H9 (cell line): ENCODE data around the gene GLB1L. TPM values are rescaled to one million over a fixed set of nuclear protein-coding genes. Genes with fewer than 3 reads are reported as not detected.
A peak's percentile ranks its signal among the peaks of the same experiment; 100 is the strongest.

Experiments
- DNase-seq: peaks from one replicate; pipeline ENCODE4 v3.0.0-alpha.2; 2017
- H2AFZ ChIP-seq: one replicate; pipeline ENCODE4 v1.6.1; 2013; ENCODE audit warnings: mild to moderate bottlenecking, low read length, control low read depth, moderate library complexity
- H2AK5ac ChIP-seq: 2 replicates; pipeline ENCODE4 v1.6.1; 2013; ENCODE audit warnings: low read length, control low read depth, mixed read lengths; ENCODE audit not compliant: insufficient read length
- H2BK120ac ChIP-seq: one replicate; pipeline ENCODE4 v1.6.1; 2013; ENCODE audit warnings: low read depth, mild to moderate bottlenecking, low read length, control low read depth, inconsistent platforms; ENCODE audit not compliant: poor library complexity, severe bottlenecking
- H2BK12ac ChIP-seq: 2 replicates; pipeline ENCODE4 v1.6.1; 2013; ENCODE audit warnings: low read length, control low read depth, mixed read lengths, low read depth; ENCODE audit not compliant: insufficient read length
- H2BK15ac ChIP-seq: 2 replicates; pipeline ENCODE4 v1.6.1; 2013; ENCODE audit warnings: low read depth, low read length, control low read depth
- H2BK20ac ChIP-seq: one replicate; pipeline ENCODE4 v1.6.1; 2013; ENCODE audit warnings: low read depth, mild to moderate bottlenecking, low read length, control low read depth, inconsistent platforms; ENCODE audit not compliant: poor library complexity, severe bottlenecking
- H2BK5ac ChIP-seq: 2 replicates; pipeline ENCODE4 v1.6.1; 2013; ENCODE audit warnings: low read length, control low read depth, mixed read lengths; ENCODE audit not compliant: insufficient read length
- H3K14ac ChIP-seq: 2 replicates; pipeline ENCODE4 v1.6.1; 2013; ENCODE audit warnings: low read length, control low read depth; ENCODE audit not compliant: insufficient read depth
- H3K18ac ChIP-seq: 2 replicates; pipeline ENCODE4 v1.6.1; 2013; ENCODE audit warnings: low read depth, mild to moderate bottlenecking, mixed read lengths, low read length, control low read depth; ENCODE audit not compliant: insufficient read length
- H3K23ac ChIP-seq: 2 replicates; pipeline ENCODE4 v1.6.1; 2013; ENCODE audit warnings: low read length, control low read depth, mixed read lengths, low read depth; ENCODE audit not compliant: insufficient read length
- H3K23me2 ChIP-seq: 2 replicates; pipeline ENCODE4 v1.6.1; 2013; ENCODE audit warnings: low read depth, mild to moderate bottlenecking, mixed read lengths, low read length, control low read depth; ENCODE audit not compliant: insufficient read length, poor library complexity, severe bottlenecking
- H3K27ac ChIP-seq: 2 replicates; pipeline ENCODE4 v1.5.1; 2013; ENCODE audit warnings: low read length, control low read depth, mixed read lengths, low read depth; ENCODE audit not compliant: insufficient read length
- H3K27me3 ChIP-seq: 2 replicates; pipeline ENCODE4 v1.6.1; 2013; ENCODE audit warnings: low read length, control low read depth, inconsistent platforms; ENCODE audit not compliant: insufficient read depth
- H3K4ac ChIP-seq: 2 replicates; pipeline ENCODE4 v1.6.1; 2013; ENCODE audit warnings: low read depth, mild to moderate bottlenecking, control low read depth, inconsistent platforms, low read length, moderate library complexity
- H3K4me1 ChIP-seq: 2 replicates; pipeline ENCODE4 v1.6.1; 2013; ENCODE audit warnings: low read length, control low read depth, inconsistent platforms; ENCODE audit not compliant: insufficient read depth
- H3K4me2 ChIP-seq: 2 replicates; pipeline ENCODE4 v1.6.1; 2013; ENCODE audit warnings: low read length, control low read depth, mixed read lengths; ENCODE audit not compliant: insufficient read length, insufficient read depth
- H3K56ac ChIP-seq: 2 replicates; pipeline ENCODE4 v1.6.1; 2013; ENCODE audit warnings: low read depth, mild to moderate bottlenecking, mixed read lengths, low read length, control low read depth; ENCODE audit not compliant: insufficient read length
- H3K79me1 ChIP-seq: 2 replicates; pipeline ENCODE4 v1.6.1; 2013; ENCODE audit warnings: low read depth, mild to moderate bottlenecking, moderate library complexity, low read length, control low read depth, inconsistent platforms; ENCODE audit not compliant: insufficient read depth, poor library complexity, severe bottlenecking
- H3K79me2 ChIP-seq: 2 replicates; pipeline ENCODE4 v1.6.1; 2013; ENCODE audit warnings: low read length, control low read depth, inconsistent platforms; ENCODE audit not compliant: insufficient read depth
- H3K9ac ChIP-seq: 2 replicates; pipeline ENCODE4 v1.6.1; 2013; ENCODE audit warnings: low read length, control low read depth, mixed read lengths; ENCODE audit not compliant: insufficient read length; ENCODE audit errors: extremely low read depth
- H3K9me3 ChIP-seq: one replicate; pipeline ENCODE4 v1.6.1; 2013; ENCODE audit warnings: low read depth, low read length, inconsistent platforms; ENCODE audit not compliant: control insufficient read depth
- H3T11ph ChIP-seq: one replicate; pipeline ENCODE4 v1.6.1; 2013; ENCODE audit warnings: mild to moderate bottlenecking, low read length, control low read depth, inconsistent platforms
- H4K20me1 ChIP-seq: one replicate; pipeline ENCODE4 v1.6.1; 2013; ENCODE audit not compliant: control insufficient read depth, insufficient read length, insufficient read depth
- H4K5ac ChIP-seq: 2 replicates; pipeline ENCODE4 v1.6.1; 2013; ENCODE audit warnings: low read depth, mild to moderate bottlenecking, mixed read lengths, low read length, control low read depth; ENCODE audit not compliant: insufficient read length
- H4K8ac ChIP-seq: replicated peaks from 2 replicates; pipeline ENCODE4 v1.6.1; 2013; ENCODE audit warnings: low read length, control low read depth, mixed read lengths, low read depth; ENCODE audit not compliant: insufficient read length
- H4K91ac ChIP-seq: 2 replicates; pipeline ENCODE4 v1.6.1; 2013; ENCODE audit warnings: low read depth, mild to moderate bottlenecking, moderate library complexity, mixed read lengths, low read length, control low read depth; ENCODE audit not compliant: insufficient read length
- H3K27ac Mint-ChIP-seq, 3 experiments: 2 replicates in 2 of 3; 3 replicates in 1 of 3; pipeline ENCODE4 v1.8.0; 2020 to 2021; ENCODE audit warnings: mixed read lengths in 3 of 3, mild to moderate bottlenecking in 1 of 3, moderate library complexity in 1 of 3
- H3K27me3 Mint-ChIP-seq: 2 replicates; pipeline ENCODE4 v1.8.0; 2021; ENCODE audit warnings: low read depth, mild to moderate bottlenecking, moderate library complexity, mixed read lengths
- H3K36me3 Mint-ChIP-seq, 3 experiments: 2 replicates in 2 of 3; 3 replicates in 1 of 3; pipeline ENCODE4 v1.8.0; 2020 to 2021; ENCODE audit warnings: low read depth in 3 of 3, mixed read lengths in 3 of 3; ENCODE audit not compliant: insufficient read depth in 1 of 3
- H3K4me1 Mint-ChIP-seq, 2 experiments: 2 replicates each; pipeline ENCODE4 v1.8.0; 2020; ENCODE audit warnings: mixed read lengths in 2 of 2
- H3K4me3 Mint-ChIP-seq, 2 experiments: 2 replicates in 1 of 2; 3 replicates in 1 of 2; pipeline ENCODE4 v1.8.0; 2020 to 2021; ENCODE audit warnings: mild to moderate bottlenecking in 2 of 2, mixed read lengths in 2 of 2, moderate library complexity in 1 of 2
- H3K9me3 Mint-ChIP-seq, 2 experiments: 2 replicates in 1 of 2; 3 replicates in 1 of 2; pipeline ENCODE4 v1.8.0; 2020; ENCODE audit warnings: mild to moderate bottlenecking in 2 of 2, mixed read lengths in 2 of 2, moderate library complexity in 1 of 2
- CTCF ChIP-seq: fragments of 200-600 bp; sonication (generic); conservative IDR thresholded peaks from 3 replicates; pipeline ENCODE4 v1.8.0; 2021; ENCODE audit warnings: antibody characterized with exemption, mild to moderate bottlenecking
- WGBS: extraction: QIAGEN DNeasy Blood & Tissue Kit; methylation state at CpG from one replicate; pipeline ENCODE4 v1.1.7; 2013; ENCODE audit warnings: missing lambda C conversion rate, low lambda C conversion rate, mixed read lengths; ENCODE audit not compliant: insufficient read length; ENCODE audit errors: extremely low coverage; 5-methylcytosine and 5-hydroxymethylcytosine counted together
- total RNA-seq: library from RNA; stranded (reverse); gene quantifications from 2 replicates; pipeline ENCODE4 v1.2.1, GENCODE V29; 2021

GLB1L gene
- total RNA-seq, 1 experiment from 2014 or later, result 6.5 TPM

- Histone ChIP-seq H3K23ac (no peak overlapping the region), H2BK5ac (no peak overlapping the region), H3K56ac (no peak overlapping the region), H2BK12ac (no peak overlapping the region), H4K5ac (no peak overlapping the region), H3K79me1 (no peaks in the 10 kb centered on the region), H3K9me3 (no peaks in the 10 kb centered on the region), H2BK20ac (no peak overlapping the region), H4K8ac (no peak overlapping the region), H4K91ac (no peak overlapping the region), H3K14ac (no peak overlapping the region), H2BK15ac (no peak overlapping the region), H2AK5ac (no peak overlapping the region), H3K4me2 (peak overlapping the region; percentile 72), H2AFZ (no peak overlapping the region), H3K9ac (no peak overlapping the region), H2BK120ac (no peak overlapping the region), H3K4ac (no peak overlapping the region), H3K27me3 (peaks cover 21% of the 10 kb centered on the region), H3K4me1 (peaks cover 3% of the 10 kb centered on the region; the same call in 1 of the 2 replicates), H3T11ph (no peak overlapping the region), H3K18ac (no peak overlapping the region), H4K20me1 (no peaks in the 10 kb centered on the region), H3K79me2 (no peaks in the 10 kb centered on the region), H3K27ac (no peak overlapping the region), H3K23me2 (peaks cover 22% of the 10 kb centered on the region)
- H3K4me3 Mint-ChIP-seq, result peak overlapping the region; percentile 69 to 88
- peaks cover 28 to 40% of the 10 kb centered on the region in 2 experiments for H3K4me1 Mint-ChIP-seq
- peaks cover 62% of the 10 kb centered on the region for H3K27me3 Mint-ChIP-seq
- peaks cover 0 to 2% of the 10 kb centered on the region in 2 experiments; a peak in 3 of 5 replicates for H3K9me3 Mint-ChIP-seq
- H3K27ac Mint-ChIP-seq, result no peak overlapping the region
- WGBS, result no CpG with 5 or more reads among the region's 5 CpGs
- peaks cover 9 to 24% (median 23%) of the 10 kb centered on the region in 3 experiments; a peak in 6 of 7 replicates for H3K36me3 Mint-ChIP-seq
- DNase-seq, result no peak
- TF ChIP-seq CTCF, result no peak
Measured at GRCh38 chr2:219252084-219252483, 6.8 kb upstream of the GLB1L start.
